ENCODE results near the gene CLNS1A.

- TF ChIP-seq NFE2L1 (CRISPR knock-in tag; IDR thresholded peaks at IDR 0.05), result no peak
- TF ChIP-seq ZSCAN18 (CRISPR knock-in tag; IDR thresholded peaks at IDR 0.05), result no peak
- TF ChIP-seq MAX (CRISPR knock-in tag; IDR thresholded peaks at IDR 0.05), result no peak
- no peak for TF ChIP-seq CTCF (IDR thresholded peaks at IDR 0.05)
- TF ChIP-seq RORB (CRISPR knock-in tag; IDR thresholded peaks at IDR 0.05), result no peak
- TF ChIP-seq CBFB (CRISPR knock-in tag; IDR thresholded peaks at IDR 0.05; ENCODE audit: low read depth), result no peak
- TF ChIP-seq ESRRA (CRISPR knock-in tag; IDR thresholded peaks at IDR 0.05; ENCODE audit: borderline replicate concordance), result no peak
- TF ChIP-seq CREB1 (CRISPR knock-in tag; IDR thresholded peaks at IDR 0.05), result no peak
- no peak for TF ChIP-seq ZNF138 (CRISPR knock-in tag; conservative IDR thresholded peaks at IDR 0.05)
- no peak for TF ChIP-seq JUN (CRISPR knock-in tag; IDR thresholded peaks at IDR 0.05)
- no peak for TF ChIP-seq NFYB (CRISPR knock-in tag; conservative IDR thresholded peaks at IDR 0.05; ENCODE audit: low read depth)
- TF ChIP-seq ETV6 (CRISPR knock-in tag; IDR thresholded peaks at IDR 0.05), result no peak
These were observed 12.5 kb upstream of the CLNS1A start for GRCh38 chr11:77650123-77650522.

Data from WTC11 (cell line).